Erythroblast (primary cell): ENCODE measurements around the gene NSMCE4A.
"Not testable (repeated sequence)": the region's sequence is repeated elsewhere in the genome, so short reads cannot be mapped to it uniquely, and the experiment has no call there.

Experiments
- DNase-seq, 2 experiments: peaks; one replicate each; lab custom pipeline; 2025; lab: John Stamatoyannopoulos, UW
- GATA1 ChIP-seq: IDR thresholded peaks from 2 replicates; pipeline ENCODE4 v1.6.1; 2011; ENCODE audit warnings: low read depth, mild to moderate bottlenecking, control low read depth, low read length, moderate library complexity
- POLR2A ChIP-seq: IDR thresholded peaks from 2 replicates; pipeline ENCODE4 v1.6.1; 2011; ENCODE audit warnings: mild to moderate bottlenecking, low read length

Gene NSMCE4A

DNA sequence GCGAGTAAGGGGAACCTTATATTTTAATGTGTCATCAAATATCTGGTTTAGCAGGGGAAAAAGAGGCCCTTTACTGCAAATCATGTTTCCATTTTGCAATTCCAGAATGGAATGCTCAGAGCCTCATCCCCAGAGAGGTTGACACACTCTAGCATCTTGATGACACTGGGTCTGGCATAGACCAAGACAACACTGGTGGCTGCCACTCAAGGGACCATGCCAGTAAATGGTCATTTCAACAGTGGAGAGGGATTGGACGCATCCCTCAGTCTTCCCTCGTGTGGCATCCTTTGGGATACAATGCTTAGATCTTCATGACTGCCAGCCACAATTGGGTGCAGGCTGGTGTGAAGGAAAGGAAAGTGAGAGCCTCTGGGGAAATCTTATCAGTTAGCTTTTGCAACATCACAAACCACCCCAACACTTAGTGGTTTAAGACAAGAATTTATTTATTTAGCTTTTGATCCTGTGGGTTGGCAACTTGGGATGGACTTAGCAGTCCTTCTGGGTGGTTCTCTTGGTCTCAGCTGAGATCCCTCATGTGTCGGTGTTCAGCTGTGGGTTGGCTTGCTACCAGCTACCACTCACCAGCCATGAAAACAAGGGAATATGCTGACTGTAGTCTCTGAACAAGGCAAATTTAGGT lies 35.5 kb upstream of the NSMCE4A start:
- DNase-seq = no peak
- TF ChIP-seq POLR2A (no peak), GATA1 (no peak)

DNA sequence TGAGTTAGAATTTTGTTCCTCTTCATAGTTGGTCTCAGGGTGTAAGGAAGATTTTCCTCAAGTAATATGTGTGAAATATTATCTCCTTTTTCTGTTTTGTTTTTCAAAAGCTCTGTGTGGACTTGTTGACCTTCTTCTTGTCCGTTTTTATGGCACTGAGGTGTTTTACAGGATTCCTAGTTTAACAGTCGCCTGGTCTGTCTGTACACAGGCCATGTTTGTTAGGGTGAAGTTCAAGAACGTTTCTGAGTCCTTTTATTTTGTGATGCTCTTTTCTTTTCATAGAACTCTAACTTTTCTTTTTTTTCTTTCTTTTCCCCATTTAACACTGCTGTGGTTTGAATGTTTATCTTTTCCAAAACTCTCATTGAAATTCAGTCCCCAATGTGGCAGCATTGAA lies 32.4 kb upstream of the NSMCE4A start:
- no peak for TF ChIP-seq GATA1
- no peak for TF ChIP-seq POLR2A
- DNase-seq = no peak

DNA sequence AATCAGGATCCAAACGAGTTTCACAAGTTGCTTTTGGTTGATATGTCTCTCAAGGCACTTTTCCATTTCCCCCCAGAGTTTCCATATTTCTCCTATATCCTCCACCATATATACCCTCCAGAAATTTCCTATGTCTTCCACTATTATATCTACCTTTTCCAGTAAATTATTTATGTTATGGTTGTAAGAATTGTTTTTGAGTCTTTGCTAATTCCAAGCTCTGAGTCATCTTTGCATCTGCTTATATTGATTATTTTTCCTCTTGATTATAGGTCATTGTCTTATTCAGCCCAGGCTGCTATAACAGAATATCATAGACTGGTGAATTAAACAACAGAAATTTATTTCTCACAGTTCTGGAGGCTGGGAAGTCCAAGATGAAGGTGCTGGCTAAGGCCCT lies 26.7 kb upstream of the NSMCE4A start:
- TF ChIP-seq GATA1 = no peak
- TF ChIP-seq POLR2A = no peak
- DNase-seq = no peak

DNA sequence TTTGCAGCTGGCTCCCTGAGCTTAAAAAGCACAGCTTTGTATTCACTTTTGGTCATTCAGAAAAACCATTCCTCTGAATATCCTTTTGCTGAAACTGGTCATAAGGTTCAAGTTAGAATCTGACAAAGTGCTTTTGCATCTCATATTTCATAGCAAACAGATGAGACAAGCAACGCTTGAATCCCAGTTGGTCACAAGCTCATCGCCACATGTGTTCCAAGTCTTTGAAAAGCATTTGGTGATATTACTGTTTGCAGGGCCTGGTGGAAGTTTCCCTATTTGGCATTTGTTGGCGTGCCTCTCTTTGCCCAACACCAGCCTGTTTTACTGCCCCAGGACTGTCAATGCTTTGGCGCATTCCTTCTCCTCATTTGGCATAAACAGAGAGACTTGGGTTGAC lies 24.3 kb upstream of the NSMCE4A start:
- no peak for TF ChIP-seq POLR2A
- no peak for TF ChIP-seq GATA1
- DNase-seq = no peak

DNA sequence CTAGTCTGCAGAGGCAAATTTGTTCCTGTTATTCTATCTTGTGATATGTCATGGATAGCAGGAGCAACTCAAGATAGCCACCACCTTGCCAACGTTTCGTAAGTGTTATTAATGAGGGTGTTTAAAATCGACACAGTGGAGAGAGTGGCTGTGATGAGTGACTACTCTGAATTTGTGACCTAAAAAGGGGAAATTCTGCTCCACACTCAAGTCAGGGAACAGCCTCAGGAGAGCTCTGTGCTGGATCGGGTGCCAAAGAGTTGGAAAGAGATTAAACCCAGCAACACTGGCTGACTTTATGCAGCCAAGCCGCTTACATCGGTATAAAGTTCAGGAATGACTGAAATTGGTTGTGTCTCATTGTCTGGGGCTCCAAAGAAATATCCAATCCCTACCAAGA lies 23.4 kb upstream of the NSMCE4A start:
- TF ChIP-seq GATA1 (no peak), POLR2A (no peak)
- DNase-seq = no peak

DNA sequence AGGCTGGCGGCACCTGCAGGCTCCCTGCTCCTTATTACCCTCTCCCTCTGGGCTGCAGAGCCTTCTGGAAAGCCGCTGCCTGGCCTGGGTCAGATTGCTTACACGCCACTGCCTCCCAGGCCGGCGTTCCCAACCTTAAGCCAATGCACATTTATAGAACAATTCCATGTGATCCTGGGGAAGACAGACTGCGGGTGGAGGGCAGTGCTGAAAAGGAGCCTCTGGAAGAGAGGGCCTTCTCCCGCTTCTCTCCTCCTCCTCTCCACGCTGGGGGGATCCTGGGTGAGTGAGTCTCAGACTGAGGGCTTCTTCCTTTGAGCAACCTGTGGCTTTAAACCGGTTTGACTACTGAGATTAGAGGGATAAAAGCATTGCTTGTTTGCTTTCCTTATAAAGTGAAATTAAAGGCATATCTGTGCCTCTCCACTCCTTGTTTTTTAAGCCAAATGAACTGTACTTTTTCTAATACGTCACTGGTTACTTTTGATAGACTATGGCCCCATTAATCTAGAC lies 19.5 kb upstream of the NSMCE4A start:
- TF ChIP-seq GATA1 = no peak
- no peak for TF ChIP-seq POLR2A
- no peak for DNase-seq

DNA sequence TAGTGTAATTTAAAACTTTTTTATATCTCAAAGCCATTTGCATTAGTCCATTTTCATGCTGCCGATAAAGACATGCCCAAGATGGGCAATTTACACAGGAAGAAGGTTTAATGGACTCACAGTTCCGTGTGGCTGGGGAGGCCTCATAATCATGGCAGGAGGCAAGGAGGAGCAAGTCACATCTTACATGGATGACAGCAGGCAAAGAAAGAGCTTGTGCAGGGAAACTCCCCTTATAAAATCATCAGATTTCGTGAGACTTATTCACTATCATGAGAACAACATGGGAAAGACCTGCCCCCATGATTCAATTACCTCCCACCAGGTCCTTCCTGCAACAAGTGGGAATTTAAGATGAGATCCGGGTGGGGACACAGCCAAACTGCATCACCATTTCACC lies 16.7 kb upstream of the NSMCE4A start:
- DNase-seq = not testable (repeated sequence)

DNA sequence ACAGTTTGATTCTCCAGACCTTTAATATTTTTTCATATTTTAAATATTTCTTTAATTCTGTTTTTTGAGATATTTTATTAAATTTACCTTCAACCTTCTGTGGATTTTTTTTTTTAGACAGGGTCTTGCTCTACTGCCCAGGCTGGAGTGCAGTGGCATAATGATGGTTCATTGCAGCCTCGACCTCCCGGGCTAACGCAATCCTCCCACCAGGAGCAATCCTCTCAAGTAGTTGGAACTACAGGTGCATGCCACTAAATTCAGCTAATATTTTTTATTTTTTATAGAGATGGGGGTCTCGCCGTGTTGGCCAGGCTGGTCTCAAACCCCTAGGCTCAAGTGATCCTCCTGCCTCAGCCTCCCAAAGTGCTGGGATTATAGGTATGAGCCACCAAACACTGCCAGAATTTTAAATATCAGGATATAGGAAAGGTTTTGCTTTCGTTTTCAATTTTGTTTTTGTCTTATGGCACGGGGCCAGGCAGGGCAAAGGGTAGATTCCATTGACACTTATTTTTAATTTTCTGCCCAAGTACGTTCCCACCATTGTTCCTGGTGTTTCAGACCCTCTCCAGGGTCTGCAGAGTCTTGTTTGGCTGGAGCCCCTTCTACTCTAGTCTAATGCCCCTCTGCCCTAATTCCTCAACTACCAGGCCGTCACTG lies 15.1 kb upstream of the NSMCE4A start:
- DNase-seq = peak in 1 of 2 experiments; percentile 18
- TF ChIP-seq POLR2A (no peak), GATA1 (no peak)

DNA sequence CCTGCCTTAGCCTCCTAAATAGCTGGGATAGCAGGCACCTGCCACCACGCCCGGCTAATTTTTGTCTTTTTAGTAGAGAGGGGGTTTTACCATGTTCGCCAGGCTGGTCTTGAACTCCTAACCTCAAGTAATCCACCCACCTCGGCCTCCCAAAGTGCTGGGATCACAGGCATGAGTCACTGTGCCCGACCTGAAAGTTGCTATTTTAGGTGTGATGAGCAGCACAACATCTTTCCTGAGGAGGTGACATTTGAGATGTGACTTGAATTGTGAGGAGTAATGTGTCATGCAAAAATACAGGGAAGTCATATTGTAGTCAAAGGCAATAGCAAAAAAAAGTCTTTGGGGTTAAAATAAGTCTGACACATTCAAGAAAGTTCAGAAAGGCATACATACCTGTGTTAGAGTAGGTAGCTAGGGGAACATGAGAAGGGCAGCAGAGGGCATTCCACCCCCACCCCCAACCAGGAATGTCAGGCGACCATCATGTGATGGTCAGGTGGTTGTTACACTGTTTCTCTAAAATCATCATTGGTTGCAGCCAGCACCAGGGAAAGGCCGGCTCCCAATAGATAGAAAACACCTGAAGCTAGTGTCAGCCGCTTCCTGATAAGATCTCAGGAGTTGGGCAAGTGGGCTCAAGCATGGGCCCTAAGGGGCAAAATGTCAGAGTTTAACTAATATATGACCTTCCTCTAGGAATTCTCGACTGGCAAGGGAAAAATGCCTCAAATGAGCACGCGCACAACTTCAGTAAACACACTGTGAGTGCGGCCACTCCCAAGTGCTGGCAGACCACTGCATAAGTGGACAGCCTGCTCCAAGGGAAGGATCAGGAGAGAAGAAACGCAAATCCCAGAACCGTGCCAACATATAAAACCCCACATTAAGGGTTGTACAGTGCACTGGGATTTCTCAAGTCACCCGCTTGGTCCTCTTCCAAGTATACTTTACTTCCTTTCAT lies 13.6 kb upstream of the NSMCE4A start, which contains the start of gene TACC2:
TSS of gene TACC2 (plus strand) at position 803 of the 964 bp plus-strand sequence. CDS start 32,819 bp downstream, outside the sequence.
- DNase-seq = peak in 1 of 2 experiments; percentile 3
- no peak for TF ChIP-seq GATA1
- TF ChIP-seq POLR2A = no peak

DNA sequence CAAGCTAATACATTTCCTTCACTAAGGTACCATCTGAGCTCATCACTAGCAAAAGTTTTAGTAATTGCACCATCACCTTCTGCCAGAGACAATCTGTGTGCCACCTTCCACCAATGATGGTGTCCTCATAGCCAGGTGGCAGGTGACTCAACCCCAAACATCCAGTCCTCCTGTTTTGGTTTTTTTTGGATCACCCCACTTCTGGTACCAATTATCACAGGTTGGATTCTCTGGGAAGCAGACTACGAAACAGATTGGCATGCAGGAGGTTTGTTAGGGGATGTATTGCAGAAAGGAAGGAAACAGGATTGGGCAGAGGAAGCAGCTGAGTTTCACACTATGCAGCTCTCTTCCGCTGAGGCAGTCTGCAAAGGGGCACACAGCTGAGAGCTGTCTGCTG lies 9.4 kb upstream of the NSMCE4A start:
- DNase-seq = no peak
- TF ChIP-seq POLR2A (no peak), GATA1 (no peak)

DNA sequence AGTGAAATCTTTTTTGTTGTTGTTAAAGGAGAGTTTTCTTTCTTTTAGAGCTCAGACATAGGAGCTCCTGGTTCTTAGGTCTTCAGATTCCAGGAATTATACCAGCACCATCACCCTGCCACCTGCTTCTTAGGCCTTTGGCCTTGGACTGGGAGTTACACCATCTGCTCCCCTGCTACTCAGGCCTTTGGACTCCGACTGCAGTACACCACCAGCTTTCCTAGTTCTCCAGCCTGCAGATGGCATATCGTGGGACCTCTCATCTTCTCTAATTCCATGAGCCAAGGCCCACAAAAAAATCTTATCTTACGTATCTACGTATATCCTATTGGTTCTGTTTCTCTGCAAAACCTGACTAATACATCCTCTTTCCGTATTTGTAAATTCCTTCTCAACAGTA lies 8.8 kb upstream of the NSMCE4A start:
- DNase-seq = no peak
- no peak for TF ChIP-seq POLR2A

DNA sequence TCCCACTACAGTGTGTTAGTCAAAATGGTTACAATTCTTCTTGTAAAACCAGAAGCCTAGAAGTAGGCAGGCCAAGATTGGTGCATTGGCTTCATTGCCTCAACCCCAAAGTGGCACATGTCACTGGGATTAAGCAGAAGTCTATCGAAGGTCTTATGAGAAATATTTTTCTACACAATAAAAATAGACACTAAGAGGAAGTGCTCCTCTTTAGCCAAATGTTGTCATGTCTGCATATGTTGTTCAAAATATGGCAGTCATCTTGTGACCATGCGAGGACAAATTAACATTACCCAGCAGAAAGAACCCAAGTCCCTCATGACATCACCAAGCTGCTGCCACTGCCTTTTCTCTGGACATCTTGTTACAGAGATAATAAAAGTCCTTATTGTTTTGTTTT lies 6.3 kb upstream of the NSMCE4A start:
- DNase-seq = no peak
- TF ChIP-seq GATA1 (no peak), POLR2A (no peak)

DNA sequence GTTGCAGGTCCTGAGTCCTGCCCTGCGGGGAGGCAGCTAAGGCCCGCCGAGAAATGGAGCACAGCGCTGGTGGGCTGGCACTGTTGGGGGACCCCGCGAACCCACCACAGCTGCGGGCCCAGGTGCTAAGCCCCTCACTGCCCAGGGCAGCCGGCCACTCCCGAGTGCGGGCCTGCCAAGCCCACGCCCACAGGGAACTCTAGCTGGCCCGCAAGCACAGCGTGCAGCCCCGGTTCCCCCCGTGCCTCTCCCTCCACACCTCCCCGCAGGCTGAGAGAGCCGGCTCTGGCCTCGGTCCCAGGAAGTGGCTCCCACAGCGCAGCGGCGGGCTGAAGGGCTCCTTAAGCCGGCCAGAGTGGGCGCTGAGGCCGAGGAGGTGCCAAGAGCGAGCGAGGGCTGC lies 3.5 kb upstream of the NSMCE4A start:
- no peak for DNase-seq
- TF ChIP-seq POLR2A (no peak), GATA1 (no peak)

DNA sequence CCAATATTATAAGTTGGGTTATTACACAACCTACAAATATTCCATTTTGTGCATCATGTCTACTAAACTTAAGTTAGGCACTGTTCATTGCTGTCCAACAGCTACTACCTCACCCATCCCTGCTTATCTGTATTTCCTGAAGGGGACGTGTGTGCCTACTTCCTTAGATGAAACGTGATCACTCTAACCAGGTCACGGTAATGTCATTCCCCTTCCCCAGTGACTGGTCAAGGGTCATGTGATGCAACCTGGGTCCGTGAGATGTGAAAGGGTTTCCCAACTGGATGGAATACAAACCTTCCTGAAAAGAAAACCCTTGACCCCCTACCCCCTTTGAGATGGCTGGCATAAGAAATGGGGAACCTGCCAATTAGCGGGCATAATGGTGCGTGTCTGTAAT lies 1.6 kb upstream of the NSMCE4A start:
- TF ChIP-seq POLR2A (no peak), GATA1 (no peak)
- DNase-seq = no peak
